ENCODE measurements around the gene FKBP15.

The FKBP15 gene

DNA sequence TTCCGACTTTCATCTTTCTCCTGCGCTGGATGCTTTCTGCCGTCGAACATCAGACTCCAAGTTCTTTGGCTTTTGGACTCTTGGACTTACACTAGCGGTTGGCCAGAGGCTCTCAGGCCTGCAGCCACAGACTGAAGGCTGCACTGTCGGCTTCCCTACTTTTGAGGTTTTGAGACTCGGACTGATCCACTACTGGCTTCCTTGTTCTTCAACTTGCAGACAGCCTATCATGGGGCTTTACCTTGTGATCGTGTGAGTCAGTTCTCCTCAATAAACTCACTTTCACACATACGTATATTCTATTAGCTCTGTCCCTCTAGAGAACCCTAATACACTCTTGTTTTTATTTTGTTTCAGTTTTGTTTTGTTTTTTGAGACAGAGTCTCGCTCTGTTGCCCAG, 10.3 kb downstream of the FKBP15 start:
- no peak overlapping the region for H3K4me3 ChIP-seq (ENCODE audit: low read length)
- TF ChIP-seq, protein P1, sequence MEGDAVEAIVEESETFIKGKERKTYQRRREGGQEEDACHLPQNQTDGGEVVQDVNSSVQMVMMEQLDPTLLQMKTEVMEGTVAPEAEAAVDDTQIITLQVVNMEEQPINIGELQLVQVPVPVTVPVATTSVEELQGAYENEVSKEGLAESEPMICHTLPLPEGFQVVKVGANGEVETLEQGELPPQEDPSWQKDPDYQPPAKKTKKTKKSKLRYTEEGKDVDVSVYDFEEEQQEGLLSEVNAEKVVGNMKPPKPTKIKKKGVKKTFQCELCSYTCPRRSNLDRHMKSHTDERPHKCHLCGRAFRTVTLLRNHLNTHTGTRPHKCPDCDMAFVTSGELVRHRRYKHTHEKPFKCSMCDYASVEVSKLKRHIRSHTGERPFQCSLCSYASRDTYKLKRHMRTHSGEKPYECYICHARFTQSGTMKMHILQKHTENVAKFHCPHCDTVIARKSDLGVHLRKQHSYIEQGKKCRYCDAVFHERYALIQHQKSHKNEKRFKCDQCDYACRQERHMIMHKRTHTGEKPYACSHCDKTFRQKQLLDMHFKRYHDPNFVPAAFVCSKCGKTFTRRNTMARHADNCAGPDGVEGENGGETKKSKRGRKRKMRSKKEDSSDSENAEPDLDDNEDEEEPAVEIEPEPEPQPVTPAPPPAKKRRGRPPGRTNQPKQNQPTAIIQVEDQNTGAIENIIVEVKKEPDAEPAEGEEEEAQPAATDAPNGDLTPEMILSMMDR (conservative IDR thresholded peaks at IDR 0.05; ENCODE audit: low read depth, low read length) = no peak
- no peak for DNase-seq (ENCODE audit: low read depth)

DNA sequence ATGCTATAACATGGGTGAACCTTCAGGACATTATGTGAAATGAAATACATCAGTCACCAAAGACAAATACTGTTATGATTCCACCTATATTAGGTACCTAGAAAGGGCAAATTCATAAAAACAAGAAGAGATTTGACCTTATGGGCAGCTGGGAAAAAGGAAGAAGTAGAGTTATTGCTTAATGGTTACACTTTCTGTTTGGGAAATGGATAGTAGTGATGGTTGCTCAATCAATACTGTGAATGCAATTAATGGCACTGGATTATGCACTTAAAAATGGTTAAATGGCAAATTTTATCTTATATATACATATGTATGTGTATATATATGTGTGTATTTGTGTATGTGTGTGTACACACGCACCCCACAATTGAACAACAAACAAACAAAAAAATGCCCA, 15.2 kb downstream of the FKBP15 start:
- TF ChIP-seq, protein P1 (conservative IDR thresholded peaks at IDR 0.05; ENCODE audit: low read depth, low read length) = no peak
- no peak overlapping the region for H3K4me3 ChIP-seq (ENCODE audit: low read length)
- DNase-seq (ENCODE audit: low read depth) = no peak

GRCh38 chr9:113205432-113205831, 15.6 kb downstream of the FKBP15 start:
- no peak overlapping the region for H3K4me3 ChIP-seq (ENCODE audit: low read length)
- DNase-seq (ENCODE audit: low read depth) = no peak
- TF ChIP-seq, protein P1 (conservative IDR thresholded peaks at IDR 0.05; ENCODE audit: low read depth, low read length) = no peak

DNA sequence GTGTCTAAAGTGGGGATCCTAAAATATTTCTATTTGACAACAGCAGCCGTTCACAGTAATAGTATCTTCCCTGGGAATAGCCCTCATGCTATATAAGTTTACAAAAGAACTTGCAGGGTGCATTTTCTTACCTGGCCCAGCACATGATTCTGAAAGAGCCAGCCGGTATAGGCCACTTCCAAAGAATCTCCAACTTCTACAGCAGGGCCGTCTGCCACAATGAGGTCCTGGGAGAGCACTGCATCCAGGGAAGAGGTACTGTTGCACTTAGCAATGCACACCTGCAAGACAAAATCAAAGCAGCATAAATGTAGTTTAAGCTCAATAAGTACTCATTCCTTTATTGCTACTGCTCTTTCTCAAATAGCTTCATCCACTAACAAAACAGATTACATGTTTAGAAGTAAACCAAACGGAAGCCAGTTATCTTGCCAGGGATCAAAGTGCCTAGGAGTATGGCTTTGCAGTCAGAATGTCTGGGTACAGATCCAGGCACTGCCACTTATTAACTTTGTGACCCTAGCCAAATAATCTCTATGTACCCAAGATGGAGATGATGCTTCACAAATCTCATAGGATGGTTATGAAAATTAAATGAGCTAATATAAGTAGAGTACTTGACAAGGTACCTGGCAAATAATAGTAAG, 21.3 kb downstream of the FKBP15 start:
- H3K4me3 ChIP-seq (ENCODE audit: low read length) = no peak overlapping the region
- DNase-seq (ENCODE audit: low read depth) = no peak
- TF ChIP-seq, protein P1 (conservative IDR thresholded peaks at IDR 0.05; ENCODE audit: low read depth, low read length) = no peak

DNA sequence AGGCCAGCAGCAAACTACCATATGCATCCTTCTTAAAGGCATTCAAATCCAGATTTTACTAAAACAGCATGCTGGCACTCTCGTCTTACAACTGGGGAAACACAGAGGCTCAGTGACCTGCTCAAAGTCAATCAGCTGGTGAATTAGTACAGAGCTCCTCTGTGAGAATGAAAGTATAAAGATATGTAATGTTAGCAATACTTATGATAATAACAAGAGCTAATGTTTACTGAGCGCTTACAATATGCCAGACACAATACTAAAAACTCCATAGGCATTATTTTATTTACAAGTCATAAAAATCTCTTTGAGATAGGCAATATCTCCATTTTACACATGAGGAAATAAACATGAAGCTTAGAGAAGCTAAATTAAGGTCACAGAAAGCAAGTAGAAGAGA, 28.6 kb downstream of the FKBP15 start:
- no peak for DNase-seq (ENCODE audit: low read depth)
- no peak overlapping the region for H3K4me3 ChIP-seq (ENCODE audit: low read length)
- TF ChIP-seq, protein P1 (conservative IDR thresholded peaks at IDR 0.05; ENCODE audit: low read depth, low read length) = no peak

DNA sequence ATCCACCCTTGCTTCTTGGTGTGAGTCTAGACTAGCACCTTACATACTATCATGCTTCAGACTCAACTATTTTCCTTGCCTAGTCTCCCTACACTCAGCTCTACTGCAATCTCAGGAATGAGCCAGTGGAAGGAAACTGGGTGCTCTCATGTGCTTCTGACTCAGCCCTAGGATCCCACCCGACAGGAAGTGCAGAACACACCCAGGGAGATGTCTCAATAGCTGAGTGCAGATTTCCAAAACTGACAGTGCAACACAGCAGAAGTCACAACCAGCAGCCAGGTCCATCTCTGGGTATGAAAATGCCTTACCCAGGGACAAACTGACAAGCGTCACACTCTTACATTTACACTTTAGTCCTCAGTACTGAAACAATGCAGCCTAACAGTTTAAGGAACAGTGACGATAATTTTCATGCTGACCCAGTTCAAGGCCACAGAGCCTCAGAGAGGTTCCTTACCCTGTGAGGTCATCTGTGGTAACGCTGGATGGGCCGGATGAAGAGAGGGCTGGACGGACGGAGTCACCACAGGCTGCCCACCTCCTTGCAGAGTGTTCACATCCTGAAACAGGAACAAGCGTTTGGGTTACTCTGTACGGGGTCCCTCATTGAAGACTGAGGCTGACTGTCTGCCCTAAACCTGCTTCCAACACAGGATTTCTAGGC, 33.0 kb downstream of the FKBP15 start:
- H3K4me3 ChIP-seq (ENCODE audit: low read length) = no peak overlapping the region
- TF ChIP-seq, protein P1 (conservative IDR thresholded peaks at IDR 0.05; ENCODE audit: low read depth, low read length) = no peak
- peak; percentile 69 for DNase-seq (ENCODE audit: low read depth)
